Neural progenitor cell (in vitro differentiated cells): ENCODE results near the gene DGUOK. TPM values are rescaled to one million over a fixed set of nuclear protein-coding genes. Genes with fewer than 3 reads are reported as not detected.
A peak's percentile ranks its signal among the peaks of the same experiment; 100 is the strongest.

ENCODE experiments used
- DNase-seq: peaks from one replicate; pipeline ENCODE4 v3.0.0-alpha.2; 2016; ENCODE audit warnings: low spot score
- H2AFZ ChIP-seq: fragments of 200-600 bp; sonication (generic); replicated peaks from 2 replicates; pipeline ENCODE4 v1.6.1; 2016; ENCODE audit warnings: antibody characterized with exemption
- H3F3A ChIP-seq: fragments of 200-600 bp; sonication (generic); 2 replicates; pipeline ENCODE4 v1.6.1; 2016; ENCODE audit warnings: antibody characterized with exemption, low read depth
- H3K27ac ChIP-seq: fragments of 200-600 bp; sonication (generic); 2 replicates; pipeline ENCODE4 v1.5.1; 2016; ENCODE audit warnings: mild to moderate bottlenecking
- H3K27me3 ChIP-seq: fragments of 200-600 bp; sonication (generic); 2 replicates; pipeline ENCODE4 v1.6.1; 2016; ENCODE audit warnings: mild to moderate bottlenecking, moderate library complexity
- H3K36me3 ChIP-seq: fragments of 200-600 bp; sonication (generic); 2 replicates; pipeline ENCODE4 v1.5.1; 2016
- H3K4me1 ChIP-seq: fragments of 200-600 bp; sonication (generic); 2 replicates; pipeline ENCODE4 v1.6.1; 2016; ENCODE audit warnings: mixed run types
- H3K4me2 ChIP-seq: fragments of 200-600 bp; sonication (generic); 2 replicates; pipeline ENCODE4 v1.6.1; 2016
- H3K4me3 ChIP-seq: fragments of 200-600 bp; sonication (generic); 2 replicates; pipeline ENCODE4 v1.5.1; 2016
- H3K79me2 ChIP-seq: fragments of 200-600 bp; sonication (generic); 2 replicates; pipeline ENCODE4 v1.6.1; 2016; ENCODE audit warnings: low read depth
- H3K9ac ChIP-seq: fragments of 200-600 bp; sonication (generic); 2 replicates; pipeline ENCODE4 v1.6.1; 2016
- H3K9me3 ChIP-seq: fragments of 200-600 bp; sonication (generic); 2 replicates; pipeline ENCODE4 v1.5.1; 2016; ENCODE audit warnings: low read depth
- H4K20me1 ChIP-seq: fragments of 200-600 bp; sonication (generic); 2 replicates; pipeline ENCODE4 v1.6.1; 2016; ENCODE audit warnings: low read depth
- H3K27ac Mint-ChIP-seq: 3 replicates; pipeline ENCODE4 v1.8.0; 2021; ENCODE audit warnings: mixed read lengths
- H3K27me3 Mint-ChIP-seq: 2 replicates; pipeline ENCODE4 v1.8.0; 2022; ENCODE audit warnings: low read depth, mild to moderate bottlenecking, inconsistent platforms, moderate library complexity, mixed read lengths; ENCODE audit not compliant: insufficient read depth
- H3K36me3 Mint-ChIP-seq: 3 replicates; pipeline ENCODE4 v1.8.0; 2021; ENCODE audit warnings: mixed read lengths
- H3K4me1 Mint-ChIP-seq: 3 replicates; pipeline ENCODE4 v1.8.0; 2021; ENCODE audit warnings: mixed read lengths
- H3K4me3 Mint-ChIP-seq: 3 replicates; pipeline ENCODE4 v1.8.0; 2021; ENCODE audit warnings: mild to moderate bottlenecking, moderate library complexity, mixed read lengths
- H3K9me3 Mint-ChIP-seq: 3 replicates; pipeline ENCODE4 v1.8.0; 2020; ENCODE audit warnings: mixed read lengths
- CTCF ChIP-seq: fragments of 200-600 bp; sonication (generic); IDR thresholded peaks from 2 replicates; pipeline ENCODE4 v1.5.1; 2017; ENCODE audit warnings: antibody characterized with exemption, mild to moderate bottlenecking
- EZH2 ChIP-seq: fragments of 200-600 bp; sonication (generic); IDR thresholded peaks from 2 replicates; pipeline ENCODE4 v1.6.1; 2017; ENCODE audit warnings: antibody characterized with exemption, mild to moderate bottlenecking, moderate library complexity
- EZH2phosphoT487 ChIP-seq: fragments of 200-600 bp; sonication (generic); IDR thresholded peaks from 2 replicates; pipeline ENCODE4 v1.6.1; 2017; ENCODE audit warnings: antibody characterized with exemption
- total RNA-seq: library from RNA; depleted of rRNA; stranded (reverse); fragments of >200 nt; gene quantifications from 2 replicates; pipeline ENCODE4 v1.2.3, GENCODE V29; 2015; ENCODE audit warnings: low replicate concordance

The DGUOK gene
- total RNA-seq, 1 donor from 2014 or later, result 79.0 TPM

- Histone ChIP-seq H3K36me3 (no peaks in the 10 kb centered on the region), H2AFZ (no peak overlapping the region), H3K4me1 (peaks cover 12% of the 10 kb centered on the region), H3K27me3 (no peaks in the 10 kb centered on the region), H3K9ac (no peak overlapping the region), H3K9me3 (no peaks in the 10 kb centered on the region), H3K79me2 (no peaks in the 10 kb centered on the region), H4K20me1 (no peaks in the 10 kb centered on the region), H3F3A (no peaks in the 10 kb centered on the region), H3K27ac (no peak overlapping the region), H3K4me2 (no peak overlapping the region), H3K4me3 (no peak overlapping the region)
- Mint-ChIP-seq H3K27me3 (peaks cover 3% of the 10 kb centered on the region), H3K4me1 (peaks cover 4% of the 10 kb centered on the region), H3K27ac (no peak overlapping the region), H3K4me3 (no peak overlapping the region), H3K36me3 (no peaks in the 10 kb centered on the region), H3K9me3 (no peaks in the 10 kb centered on the region)
- DNase-seq, result no peak
- TF ChIP-seq EZH2phosphoT487, result no peak
- TF ChIP-seq CTCF, result no peak
- no peak for TF ChIP-seq EZH2
Observed at GRCh38 chr2:73897934-73898333, 28.7 kb upstream of the DGUOK start.

GRCh38 chr2:73899801-73900336 is 26.8 kb upstream of the DGUOK start:
- H3K27me3 ChIP-seq, result no peaks in the 10 kb centered on the region
- peak overlapping the region; percentile 42 for H2AFZ ChIP-seq
- DNase-seq, result no peak
- no peak overlapping the region for H3K27ac Mint-ChIP-seq
- H3K9me3 Mint-ChIP-seq, result no peaks in the 10 kb centered on the region
- H3K79me2 ChIP-seq, result no peaks in the 10 kb centered on the region
- no peaks in the 10 kb centered on the region for H3K36me3 ChIP-seq
- H3K4me1 Mint-ChIP-seq, result peaks cover 4% of the 10 kb centered on the region
- H3K4me1 ChIP-seq, result peaks cover 12% of the 10 kb centered on the region
- no peak overlapping the region for H3K9ac ChIP-seq
- TF ChIP-seq EZH2phosphoT487 (no peak), EZH2 (no peak), CTCF (no peak)
- H3K4me3 Mint-ChIP-seq, result no peak overlapping the region
- no peak overlapping the region for H3K4me2 ChIP-seq
- H3F3A ChIP-seq, result no peaks in the 10 kb centered on the region
- no peak overlapping the region for H3K27ac ChIP-seq
- no peaks in the 10 kb centered on the region for H4K20me1 ChIP-seq
- H3K9me3 ChIP-seq, result no peaks in the 10 kb centered on the region
- peaks cover 3% of the 10 kb centered on the region for H3K27me3 Mint-ChIP-seq
- no peaks in the 10 kb centered on the region for H3K36me3 Mint-ChIP-seq
- no peak overlapping the region for H3K4me3 ChIP-seq

GRCh38 chr2:73901143-73901542 is 25.5 kb upstream of the DGUOK start:
- no peaks in the 10 kb centered on the region for H3K36me3 ChIP-seq
- no peaks in the 10 kb centered on the region for H3F3A ChIP-seq
- H3K4me1 ChIP-seq, result peaks cover 12% of the 10 kb centered on the region
- H3K27ac Mint-ChIP-seq, result no peak overlapping the region
- H3K4me2 ChIP-seq, result no peak overlapping the region
- H3K36me3 Mint-ChIP-seq, result no peaks in the 10 kb centered on the region
- H2AFZ ChIP-seq, result no peak overlapping the region
- no peak overlapping the region for H3K4me3 Mint-ChIP-seq
- H3K9me3 ChIP-seq, result no peaks in the 10 kb centered on the region
- no peak for TF ChIP-seq CTCF
- peaks cover 4% of the 10 kb centered on the region for H3K4me1 Mint-ChIP-seq
- H3K9me3 Mint-ChIP-seq, result no peaks in the 10 kb centered on the region
- H4K20me1 ChIP-seq, result no peaks in the 10 kb centered on the region
- DNase-seq, result no peak
- H3K79me2 ChIP-seq, result no peaks in the 10 kb centered on the region
- H3K9ac ChIP-seq, result no peak overlapping the region
- no peak overlapping the region for H3K4me3 ChIP-seq
- H3K27me3 ChIP-seq, result no peaks in the 10 kb centered on the region
- H3K27ac ChIP-seq, result no peak overlapping the region
- peaks cover 3% of the 10 kb centered on the region for H3K27me3 Mint-ChIP-seq
